CD4-positive, alpha-beta T cell treated with Interleukin-15 for 4 hours (primary cell): ENCODE results near the gene NUP210.

ENCODE experiments used
- DNase-seq: peaks from one replicate; pipeline ENCODE4 v3.0.0-alpha.2; 2020; ENCODE audit warnings: low spot score

Gene NUP210

DNA sequence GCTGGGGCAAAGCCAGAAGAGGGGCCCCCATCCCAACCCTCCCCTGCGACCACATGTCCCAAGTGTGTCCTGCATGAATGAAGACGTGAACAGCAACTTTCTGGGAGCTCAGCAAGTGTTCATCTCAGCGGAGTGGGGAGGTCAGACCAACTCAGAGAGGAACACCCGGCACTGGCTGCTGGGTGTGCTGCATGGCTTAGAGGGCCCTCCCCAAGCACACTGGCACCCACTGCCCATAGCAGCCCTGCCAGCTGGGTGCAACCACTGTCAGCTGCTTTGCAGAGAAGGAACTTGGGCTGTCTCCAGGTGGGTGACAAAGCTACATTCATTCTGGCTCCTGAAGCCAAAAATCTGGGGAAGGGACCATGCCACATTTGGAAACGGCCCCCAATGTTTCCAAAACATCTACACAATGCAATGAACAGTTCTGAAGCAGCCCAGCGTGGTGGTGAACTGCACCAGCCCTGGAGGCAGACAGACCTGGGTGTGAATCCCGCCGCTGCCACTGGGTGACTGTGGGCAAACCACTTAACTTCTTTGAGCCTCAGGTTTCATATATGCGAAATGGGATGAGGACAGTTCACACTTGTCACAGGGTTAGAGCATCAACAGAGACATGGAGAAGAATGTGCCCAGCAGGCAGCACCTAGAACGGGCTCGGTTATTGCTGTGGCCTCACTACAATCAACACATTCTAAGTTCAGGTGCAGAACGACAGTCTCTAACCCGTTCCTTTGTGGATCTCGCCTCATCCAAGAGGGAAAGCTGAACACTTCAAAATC, 145.4 kb downstream of the NUP210 start:
- no peak for DNase-seq

GRCh38 chr3:13274125-13274524, 146.0 kb downstream of the NUP210 start:
- no peak for DNase-seq

- no peak for DNase-seq
Measured at GRCh38 chr3:13273604-13274105, 146.5 kb downstream of the NUP210 start.

DNA sequence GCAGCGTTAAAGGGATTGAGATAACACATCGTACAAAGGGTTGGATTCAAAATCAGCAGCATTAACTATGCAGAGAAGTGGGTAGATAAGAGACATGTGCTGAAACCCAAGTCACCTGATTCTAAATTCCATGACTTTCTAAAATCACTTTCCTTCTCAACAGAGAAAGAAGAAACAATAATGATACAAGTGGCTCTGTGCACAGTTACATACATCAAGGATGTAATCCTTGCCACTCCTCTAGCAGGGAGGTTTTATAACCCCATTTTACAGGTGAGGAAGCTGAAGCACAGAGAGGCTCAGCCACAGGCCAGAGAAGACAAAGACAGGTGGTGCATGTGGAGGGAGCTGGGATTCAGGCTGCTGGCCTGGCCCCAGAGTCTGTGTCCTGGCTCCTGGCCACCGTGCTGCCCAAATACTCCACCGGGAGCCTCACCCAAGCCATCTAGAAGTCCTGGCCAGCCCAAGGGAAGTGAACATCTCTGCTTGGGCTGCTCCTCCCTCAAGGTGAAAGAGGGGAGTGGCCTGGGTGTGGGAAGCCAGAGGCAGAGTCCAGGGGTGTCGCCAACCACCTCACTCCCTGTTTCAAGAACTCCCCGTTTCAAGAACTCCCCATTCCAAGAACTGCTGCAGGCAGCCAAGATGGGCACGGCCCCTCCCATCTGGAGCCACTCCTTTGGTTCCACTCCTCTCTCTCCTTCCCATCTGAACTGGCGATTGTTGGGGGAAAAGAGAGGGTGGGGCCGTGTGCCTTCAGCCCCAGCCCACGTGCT, 147.1 kb downstream of the NUP210 start:
- no peak for DNase-seq

GRCh38 chr3:13269711-13270378, 150.3 kb downstream of the NUP210 start:
- no peak for DNase-seq

DNA sequence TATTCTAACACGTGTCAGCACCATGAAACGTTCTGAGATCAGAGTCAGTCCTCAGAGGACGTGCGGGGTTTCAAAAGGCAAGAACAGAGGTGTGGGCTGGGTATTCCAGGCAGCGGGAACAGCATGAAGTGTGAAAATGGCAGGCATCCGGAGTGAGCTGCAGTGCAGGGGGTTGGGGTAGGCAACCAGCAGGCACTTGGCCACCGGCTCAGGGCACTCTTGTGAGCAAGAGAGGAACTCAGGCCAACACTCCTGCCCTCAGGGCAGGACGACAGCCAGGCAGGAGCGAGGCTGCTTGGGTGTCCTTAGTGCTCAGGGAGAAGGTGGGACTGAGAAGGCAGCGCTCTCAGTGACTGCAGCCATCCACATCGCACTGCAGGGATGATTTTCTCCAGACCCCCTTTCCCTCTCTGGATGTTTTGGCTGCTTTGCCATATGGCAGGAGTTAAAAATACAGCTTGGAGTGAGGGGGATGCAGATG, 151.1 kb downstream of the NUP210 start:
- no peak for DNase-seq

DNA sequence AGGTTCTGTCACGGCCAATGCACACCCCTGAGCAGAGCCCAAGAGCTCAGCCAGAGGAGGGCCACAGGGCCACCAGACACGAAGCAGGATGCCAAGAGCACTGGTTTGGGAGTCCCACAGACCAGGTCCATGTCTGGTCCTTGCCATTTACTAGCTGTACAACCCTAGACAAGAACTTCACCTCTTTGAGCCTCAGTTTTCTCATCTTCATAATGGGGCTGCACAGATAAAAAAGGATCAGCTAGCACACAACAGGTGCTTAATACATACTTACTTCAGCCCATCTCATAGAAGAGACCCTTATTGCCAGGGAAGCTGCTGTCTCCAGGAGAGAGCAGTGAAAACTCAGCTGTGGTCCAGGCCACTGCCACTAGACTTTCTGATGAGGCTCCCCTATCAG, 152.0 kb downstream of the NUP210 start:
- no peak for DNase-seq

DNA sequence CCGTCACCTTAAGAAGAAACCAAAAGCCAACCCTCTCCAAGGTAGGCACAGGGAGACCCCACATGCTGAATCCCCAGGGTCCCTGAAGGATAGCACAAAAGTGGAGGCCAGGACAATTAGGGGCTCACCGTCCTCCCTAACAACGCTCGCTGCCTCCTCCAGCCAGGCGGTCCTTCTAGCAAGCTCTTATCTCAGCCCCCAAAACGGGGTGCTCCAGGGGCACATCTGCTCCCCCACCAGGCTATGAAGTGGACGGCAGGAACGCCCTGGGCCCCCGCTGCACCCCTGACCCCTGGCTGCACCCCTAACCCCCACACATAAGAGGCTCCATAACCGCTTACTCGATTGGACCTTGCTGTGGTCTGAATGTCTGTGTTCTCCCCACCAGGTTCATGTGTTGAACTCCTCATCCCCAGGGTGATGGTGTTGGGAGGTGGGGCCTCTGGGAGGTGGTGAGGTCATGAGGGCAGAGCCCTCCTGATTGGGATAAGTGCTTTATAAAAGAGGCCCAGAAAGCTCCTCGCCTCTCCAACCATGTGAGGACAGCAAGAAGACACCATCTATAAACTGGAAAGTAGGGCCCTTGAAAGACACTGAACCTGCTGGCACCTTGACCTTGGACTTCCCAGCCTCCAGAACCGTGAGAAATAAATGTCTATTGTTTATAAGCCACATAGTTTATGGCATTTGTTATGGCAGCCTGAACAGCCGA, 153.3 kb downstream of the NUP210 start:
- no peak for DNase-seq
